ENCODE data around the gene MAPKAP1. TPM values are rescaled to one million over a fixed set of nuclear protein-coding genes. Genes with fewer than 3 reads are reported as not detected.

MAPKAP1 gene
- total RNA-seq, 4 donors from 2014 or later: 46.7 to 63.0 (median 57.9) TPM

DNA sequence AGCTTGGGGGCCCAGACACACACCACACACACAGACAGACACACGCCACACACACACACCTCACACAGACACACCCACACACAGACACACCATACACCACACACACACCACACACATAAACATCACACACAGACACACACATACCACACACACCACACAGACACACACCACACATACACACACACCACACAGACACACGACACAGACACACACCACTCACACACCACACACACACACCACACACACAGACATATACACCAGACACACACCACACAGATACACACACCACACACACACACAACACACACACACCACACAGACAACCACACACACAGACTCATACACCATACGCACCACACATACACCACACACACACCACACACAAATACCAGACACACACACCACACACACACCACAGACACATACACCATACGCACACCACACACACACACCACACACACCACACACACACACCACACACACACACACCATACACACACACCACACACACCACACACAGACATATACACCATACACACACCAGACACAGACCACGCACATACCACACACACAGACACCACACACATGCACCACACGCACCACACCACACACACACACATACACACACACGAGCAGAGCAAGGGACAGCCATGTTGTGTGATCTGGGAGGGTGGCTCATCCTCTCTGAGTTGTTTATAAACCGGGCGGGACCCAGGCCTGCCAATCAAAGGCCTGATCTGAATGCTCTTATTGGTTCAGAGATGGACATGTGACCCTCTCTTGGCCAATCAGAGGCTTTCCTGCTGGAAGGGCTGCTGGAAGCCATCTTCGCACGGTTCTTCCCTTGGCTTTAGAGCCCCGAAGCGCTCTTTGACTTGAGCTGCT, 297.1 kb downstream of the MAPKAP1 start:
- TF ChIP-seq POLR2A (IDR thresholded peaks at IDR 0.05): no peak
- TF ChIP-seq, protein P1, sequence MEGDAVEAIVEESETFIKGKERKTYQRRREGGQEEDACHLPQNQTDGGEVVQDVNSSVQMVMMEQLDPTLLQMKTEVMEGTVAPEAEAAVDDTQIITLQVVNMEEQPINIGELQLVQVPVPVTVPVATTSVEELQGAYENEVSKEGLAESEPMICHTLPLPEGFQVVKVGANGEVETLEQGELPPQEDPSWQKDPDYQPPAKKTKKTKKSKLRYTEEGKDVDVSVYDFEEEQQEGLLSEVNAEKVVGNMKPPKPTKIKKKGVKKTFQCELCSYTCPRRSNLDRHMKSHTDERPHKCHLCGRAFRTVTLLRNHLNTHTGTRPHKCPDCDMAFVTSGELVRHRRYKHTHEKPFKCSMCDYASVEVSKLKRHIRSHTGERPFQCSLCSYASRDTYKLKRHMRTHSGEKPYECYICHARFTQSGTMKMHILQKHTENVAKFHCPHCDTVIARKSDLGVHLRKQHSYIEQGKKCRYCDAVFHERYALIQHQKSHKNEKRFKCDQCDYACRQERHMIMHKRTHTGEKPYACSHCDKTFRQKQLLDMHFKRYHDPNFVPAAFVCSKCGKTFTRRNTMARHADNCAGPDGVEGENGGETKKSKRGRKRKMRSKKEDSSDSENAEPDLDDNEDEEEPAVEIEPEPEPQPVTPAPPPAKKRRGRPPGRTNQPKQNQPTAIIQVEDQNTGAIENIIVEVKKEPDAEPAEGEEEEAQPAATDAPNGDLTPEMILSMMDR (IDR thresholded peaks at IDR 0.05): peak in 1 of 3 donors; percentile 10

DNA sequence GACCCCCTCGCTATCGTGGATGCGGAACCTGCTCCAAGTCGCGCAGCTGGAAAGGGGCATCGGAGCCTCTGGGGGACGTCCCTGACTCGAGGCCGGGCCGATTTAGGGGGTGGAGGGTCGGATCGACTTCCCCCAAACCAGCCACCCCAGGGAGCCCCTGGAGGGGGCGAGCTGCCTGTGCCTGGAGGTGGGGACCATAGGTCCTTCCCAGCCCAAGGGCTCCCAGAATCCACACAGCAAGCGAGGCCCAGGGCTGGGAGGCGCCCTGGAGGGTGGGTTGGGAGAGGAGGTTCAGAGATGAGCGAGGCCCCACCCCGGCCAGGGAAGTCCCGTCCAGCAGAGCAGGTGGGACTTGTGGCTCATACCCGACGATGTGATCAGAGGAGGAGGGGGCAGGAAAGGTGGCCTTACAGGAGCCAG, 297.8 kb downstream of the MAPKAP1 start:
- no peak overlapping the region for H3K4me3 ChIP-seq (ENCODE audit: low read depth, poor library complexity, severe bottlenecking)
- TF ChIP-seq, protein P1 (IDR thresholded peaks at IDR 0.05): no peak
- no peak for TF ChIP-seq POLR2A (IDR thresholded peaks at IDR 0.05)
- no peak for DNase-seq (ENCODE audit: low spot score in 2 of 2)
- WGBS, 2 donors: 76 to 78% methylated on average over 20 of the region's 20 CpGs
- intact Hi-C loops (cut with DNase I; ENCODE audit: low total_unique reads): loop anchor here (5.0 kb wide), 1 partner anchor 818 kb away; no protein-coding TSS in a partner anchor

More for the DNA sequence above, 297.1 kb downstream of the MAPKAP1 start:
- WGBS, 2 donors: 94 to 95% methylated on average over 12 to 13 of the region's 13 CpGs
- intact Hi-C loops (cut with DNase I; ENCODE audit: low total_unique reads): loop anchor here (5.0 kb wide), 1 partner anchor 817 kb away; no protein-coding TSS in a partner anchor
- no peak for DNase-seq (ENCODE audit: low spot score in 2 of 2)
- no peak overlapping the region for H3K4me3 ChIP-seq (ENCODE audit: low read depth, poor library complexity, severe bottlenecking)

DNA sequence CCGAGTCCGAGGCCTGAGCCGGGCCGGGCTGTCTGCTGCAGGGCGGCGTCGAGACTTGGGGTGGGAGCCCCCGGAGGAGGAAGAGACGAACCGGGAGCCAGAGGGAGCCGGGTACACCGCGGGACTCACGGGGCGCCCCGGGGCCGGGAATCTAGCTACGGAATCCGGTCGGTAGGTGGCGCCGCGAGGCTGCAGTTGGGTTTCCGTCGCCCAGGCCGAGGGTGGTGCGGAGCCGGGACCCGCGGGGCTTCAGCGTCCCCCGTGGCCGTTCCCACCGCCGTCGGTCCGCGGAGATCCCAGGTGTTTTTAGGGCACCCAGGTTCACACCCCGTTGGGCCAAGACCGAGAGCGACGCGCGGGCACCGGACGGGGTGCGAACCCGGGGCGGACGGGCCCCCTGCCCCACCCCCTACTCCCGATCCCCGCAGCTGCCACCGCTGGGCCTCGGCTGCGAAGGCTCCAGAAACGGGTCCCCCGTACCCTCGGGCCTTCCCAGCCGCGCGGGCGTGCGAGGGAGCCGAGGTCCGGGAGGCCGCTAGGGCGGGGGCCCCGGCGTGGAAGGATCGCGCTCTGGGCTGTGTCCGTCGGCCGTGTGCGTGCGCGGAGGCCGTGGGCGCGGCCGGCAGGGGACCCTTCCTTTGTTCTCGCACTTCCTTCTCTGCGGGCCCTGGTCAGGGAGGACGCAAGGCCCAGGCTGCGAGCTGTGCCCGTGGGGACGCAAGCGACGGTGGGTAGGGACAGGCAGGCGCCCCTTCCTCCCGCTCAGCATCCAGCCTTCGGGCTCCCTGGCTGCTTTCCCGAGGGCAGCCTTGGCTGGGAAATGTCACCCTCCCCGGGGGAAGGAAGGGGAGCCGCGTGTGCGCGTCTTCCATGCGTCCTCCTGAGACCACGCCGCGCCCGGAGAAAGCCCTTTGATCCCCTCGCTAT, 298.8 kb downstream of the MAPKAP1 start:
- peak; percentile 50 to 95 for DNase-seq (ENCODE audit: low spot score in 2 of 2)
- 7 to 11% methylated on average over 45 to 67 of the region's 104 CpGs for WGBS, 2 donors
- intact Hi-C loops (cut with DNase I; ENCODE audit: low total_unique reads): loop anchor here (5.0 kb wide), 1 partner anchor 819 kb away; no protein-coding TSS in a partner anchor
- TF ChIP-seq POLR2A (IDR thresholded peaks at IDR 0.05): no peak
- TF ChIP-seq, protein P1 (IDR thresholded peaks at IDR 0.05): peak in 1 of 3 donors; percentile 79
- peak overlapping the region; percentile 42 for H3K4me3 ChIP-seq (ENCODE audit: low read depth, poor library complexity, severe bottlenecking)

DNA sequence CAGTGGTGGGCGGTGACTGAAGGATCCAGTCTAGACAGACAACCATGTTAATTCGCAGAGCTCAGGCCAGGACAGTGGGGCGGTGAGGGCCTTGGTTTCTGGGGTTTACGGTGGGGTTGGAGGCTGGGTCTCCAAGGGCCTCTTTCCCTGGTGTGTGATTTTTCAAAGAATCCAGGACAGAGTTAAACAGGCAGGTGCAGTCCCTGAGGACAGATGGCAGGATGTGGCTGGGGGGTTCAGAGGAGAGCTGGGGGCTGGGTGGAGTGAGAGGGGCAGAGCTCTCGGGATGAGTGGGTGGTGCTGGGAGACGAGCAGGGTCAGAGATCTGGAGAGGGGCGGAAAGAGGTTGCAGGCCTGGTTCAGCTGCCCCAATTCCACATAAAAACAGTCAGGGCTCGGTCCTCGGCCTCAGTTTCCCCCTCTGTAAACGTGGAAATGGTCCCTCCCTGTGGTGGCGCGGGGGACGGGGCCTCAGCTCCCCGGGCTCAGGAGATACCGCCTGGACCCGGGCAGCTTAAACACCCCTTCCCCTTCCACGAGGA, 299.5 kb downstream of the MAPKAP1 start:
- H3K4me3 ChIP-seq (ENCODE audit: low read depth, poor library complexity, severe bottlenecking): no peak overlapping the region
- intact Hi-C loops (cut with DNase I; ENCODE audit: low total_unique reads): loop anchor here (5.0 kb wide), 1 partner anchor 820 kb away; no protein-coding TSS in a partner anchor
- 45 to 46% methylated on average over 15 of the region's 17 CpGs for WGBS, 2 donors
- no peak for DNase-seq (ENCODE audit: low spot score in 2 of 2)
- TF ChIP-seq, protein P1 (IDR thresholded peaks at IDR 0.05): no peak
- no peak for TF ChIP-seq POLR2A (IDR thresholded peaks at IDR 0.05)

DNA sequence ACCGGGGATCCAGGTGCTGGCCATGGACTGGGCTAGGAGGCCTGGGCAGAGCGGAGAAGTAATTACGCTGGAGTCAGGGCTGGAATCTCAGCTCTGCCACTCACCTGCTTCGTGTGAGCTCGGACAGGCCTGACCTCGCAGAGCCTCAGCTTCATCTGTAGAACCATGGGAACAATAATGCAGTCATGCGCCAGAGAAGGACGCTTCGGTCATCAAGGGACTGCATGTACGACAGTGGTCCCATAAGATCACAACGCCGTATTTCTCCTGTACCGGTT, 300.3 kb downstream of the MAPKAP1 start:
- no peak overlapping the region for H3K4me3 ChIP-seq (ENCODE audit: low read depth, poor library complexity, severe bottlenecking)
- TF ChIP-seq, protein P1 (IDR thresholded peaks at IDR 0.05): no peak
- no peak for TF ChIP-seq POLR2A (IDR thresholded peaks at IDR 0.05)
- no peak for DNase-seq (ENCODE audit: low spot score in 2 of 2)
- WGBS, 2 donors: 93 to 99% methylated on average over 13 of the region's 13 CpGs
- intact Hi-C loops (cut with DNase I; ENCODE audit: low total_unique reads): loop anchor here (5.0 kb wide), 1 partner anchor 821 kb away; no protein-coding TSS in a partner anchor
